IPS-18c (cell line): ENCODE data around the gene EGFR.

ENCODE experiments used
- H3K4me3 ChIP-seq: 2 replicates; pipeline ENCODE4 v1.7.0; 2013; ENCODE audit warnings: low read depth, mild to moderate bottlenecking, low read length, moderate library complexity; ENCODE audit not compliant: insufficient read depth
- H3K9me3 ChIP-seq: one replicate; pipeline ENCODE4 v1.6.1; 2013; ENCODE audit warnings: mild to moderate bottlenecking, low read length, moderate library complexity; ENCODE audit not compliant: control insufficient read depth, insufficient read depth

Gene EGFR

GRCh38 chr7:55174456-55174855 is 155.6 kb downstream of the EGFR start:
- H3K9me3 ChIP-seq = no peaks in the 10 kb centered on the region
- H3K4me3 ChIP-seq = no peak overlapping the region

- H3K9me3 ChIP-seq = no peaks in the 10 kb centered on the region
- no peak overlapping the region for H3K4me3 ChIP-seq
Observed at GRCh38 chr7:55174856-55175255, 156.0 kb downstream of the EGFR start.

GRCh38 chr7:55177068-55177530 is 158.3 kb downstream of the EGFR start:
- no peak overlapping the region for H3K4me3 ChIP-seq
- H3K9me3 ChIP-seq = no peaks in the 10 kb centered on the region

GRCh38 chr7:55177589-55178261 is 158.9 kb downstream of the EGFR start:
- H3K9me3 ChIP-seq = no peaks in the 10 kb centered on the region
- no peak overlapping the region for H3K4me3 ChIP-seq

- Histone ChIP-seq H3K9me3 (no peaks in the 10 kb centered on the region), H3K4me3 (no peak overlapping the region)
Observed at GRCh38 chr7:55178292-55178862, 159.6 kb downstream of the EGFR start.

GRCh38 chr7:55178863-55179773 is 160.3 kb downstream of the EGFR start:
- H3K4me3 ChIP-seq = no peak overlapping the region
- no peaks in the 10 kb centered on the region for H3K9me3 ChIP-seq

GRCh38 chr7:55179931-55180682 is 161.3 kb downstream of the EGFR start:
- Histone ChIP-seq H3K9me3 (no peaks in the 10 kb centered on the region), H3K4me3 (no peak overlapping the region)

- Histone ChIP-seq H3K9me3 (no peaks in the 10 kb centered on the region), H3K4me3 (no peak overlapping the region)
Observed at GRCh38 chr7:55180963-55181542, 162.2 kb downstream of the EGFR start.

- no peak overlapping the region for H3K4me3 ChIP-seq
Observed at GRCh38 chr7:55181762-55182161, 162.9 kb downstream of the EGFR start.

GRCh38 chr7:55183897-55184296 is 165.1 kb downstream of the EGFR start:
- no peaks in the 10 kb centered on the region for H3K9me3 ChIP-seq

More at GRCh38 chr7:55181762-55182161, 162.9 kb downstream of the EGFR start:
- no peaks in the 10 kb centered on the region for H3K9me3 ChIP-seq

GRCh38 chr7:55185321-55185802 is 166.5 kb downstream of the EGFR start:
- no peak overlapping the region for H3K4me3 ChIP-seq
- no peaks in the 10 kb centered on the region for H3K9me3 ChIP-seq

More at GRCh38 chr7:55183897-55184296, 165.1 kb downstream of the EGFR start:
- no peak overlapping the region for H3K4me3 ChIP-seq

GRCh38 chr7:55185941-55186609 is 167.3 kb downstream of the EGFR start:
- no peaks in the 10 kb centered on the region for H3K9me3 ChIP-seq

GRCh38 chr7:55187701-55188491 is 169.1 kb downstream of the EGFR start:
- H3K9me3 ChIP-seq = no peaks in the 10 kb centered on the region
- H3K4me3 ChIP-seq = no peak overlapping the region

More at GRCh38 chr7:55185941-55186609, 167.3 kb downstream of the EGFR start:
- H3K4me3 ChIP-seq = no peak overlapping the region

- no peaks in the 10 kb centered on the region for H3K9me3 ChIP-seq
Observed at GRCh38 chr7:55188590-55189138, 169.8 kb downstream of the EGFR start.

GRCh38 chr7:55189146-55189766 is 170.4 kb downstream of the EGFR start:
- H3K9me3 ChIP-seq = no peaks in the 10 kb centered on the region
- no peak overlapping the region for H3K4me3 ChIP-seq

More at GRCh38 chr7:55188590-55189138, 169.8 kb downstream of the EGFR start:
- no peak overlapping the region for H3K4me3 ChIP-seq
